H1 (cell line): Measurements from ENCODE around the gene ERVW-1. TPM values are rescaled to one million over a fixed set of nuclear protein-coding genes. Genes with fewer than 3 reads are reported as not detected.

Source experiments
- BRCA1 ChIP-seq: IDR thresholded peaks from 2 replicates; pipeline ENCODE4 v1.6.1; 2012; ENCODE audit warnings: low read depth, low read length, improper control_type of control experiment
- CREB1 ChIP-seq: IDR thresholded peaks from 2 replicates; pipeline ENCODE4 v1.6.1; 2012; ENCODE audit warnings: inconsistent platforms
- KDM4A ChIP-seq: IDR thresholded peaks from one replicate; pipeline ENCODE4 v1.7.1; 2012; ENCODE audit warnings: low read depth, mild to moderate bottlenecking, moderate library complexity, low read length, inconsistent platforms; ENCODE audit not compliant: severe bottlenecking
- POLR2AphosphoS5 ChIP-seq: IDR thresholded peaks from 2 replicates; pipeline ENCODE4 v1.6.1; 2011; ENCODE audit warnings: low read depth, low read length
- POU5F1 ChIP-seq: IDR thresholded peaks from 2 replicates; pipeline ENCODE4 v1.6.1; 2011; ENCODE audit warnings: low read depth, mild to moderate bottlenecking, low read length, moderate library complexity
- polyA plus RNA-seq, 7 experiments: library from polyadenylated mRNA; depleted of rRNA in 3 of 7; stranded (reverse) in 5 of 7; unstranded in 2 of 7; fragments of >200 nt in 5 of 7; fragments of 200-250 nt in 2 of 7; gene quantifications; 1 replicate in 5 of 7; 2 replicates in 1 of 7; 4 replicates in 1 of 7; pipeline versions ENCODE4 v1.2.1 to v1.2.3, GENCODE V29; 2011 to 2013; ENCODE audit warnings: missing spikeins in 2 of 7, mixed read lengths in 2 of 7
- total RNA-seq: library from RNA; stranded (reverse); fragmentation: NEBNext Ultra II Directional; extraction: Animal tissue kit (Norgen Biotek cat#: 25700); gene quantifications from 2 replicates; pipeline ENCODE4 v1.2.1, GENCODE V29; 2021

The ERVW-1 gene
- total and polyA plus RNA-seq, 2 of the 8 experiments (the other 6 are each of a cell fraction or from before 2014, with no cell fraction given): 0.08 TPM; not detected in 1

DNA sequence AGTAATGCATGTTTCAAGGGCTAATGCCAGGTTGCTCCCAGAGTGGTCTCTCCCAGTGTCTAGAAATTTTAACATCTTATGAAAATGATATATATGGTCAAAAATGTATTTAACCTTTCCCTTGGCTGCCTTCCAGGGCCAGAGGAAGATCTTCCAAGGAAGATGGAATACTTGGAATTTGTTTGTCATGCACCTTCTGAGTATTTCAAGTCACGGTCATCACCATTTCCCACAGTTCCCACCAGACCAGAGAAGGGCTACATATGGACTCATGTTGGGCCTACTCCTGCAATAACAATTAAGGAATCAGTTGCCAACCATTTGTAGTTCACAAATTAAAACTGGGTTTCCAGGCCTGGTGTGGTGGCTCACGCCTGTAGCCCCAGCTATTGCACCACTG lies 21.5 kb downstream of the ERVW-1 start (continued):
- no peak for TF ChIP-seq POU5F1
- TF ChIP-seq BRCA1: no peak
- no peak for TF ChIP-seq POLR2AphosphoS5
- TF ChIP-seq KDM4A: no peak
- no peak for TF ChIP-seq CREB1
